GM21825 (cell line): Measurements from ENCODE around the gene BCL6B.
"Not testable (repeated sequence)": the region's sequence is repeated elsewhere in the genome, so short reads cannot be mapped to it uniquely, and the experiment has no call there.

ENCODE experiments used
- ATAC-seq: cut with Tn5 transposase; IDR thresholded peaks from one replicate; pipeline ENCODE4 v1.9.1; 2021; ENCODE audit warnings: mild to moderate bottlenecking, moderate library complexity; ENCODE audit not compliant: unreplicated experiment

Gene BCL6B

DNA sequence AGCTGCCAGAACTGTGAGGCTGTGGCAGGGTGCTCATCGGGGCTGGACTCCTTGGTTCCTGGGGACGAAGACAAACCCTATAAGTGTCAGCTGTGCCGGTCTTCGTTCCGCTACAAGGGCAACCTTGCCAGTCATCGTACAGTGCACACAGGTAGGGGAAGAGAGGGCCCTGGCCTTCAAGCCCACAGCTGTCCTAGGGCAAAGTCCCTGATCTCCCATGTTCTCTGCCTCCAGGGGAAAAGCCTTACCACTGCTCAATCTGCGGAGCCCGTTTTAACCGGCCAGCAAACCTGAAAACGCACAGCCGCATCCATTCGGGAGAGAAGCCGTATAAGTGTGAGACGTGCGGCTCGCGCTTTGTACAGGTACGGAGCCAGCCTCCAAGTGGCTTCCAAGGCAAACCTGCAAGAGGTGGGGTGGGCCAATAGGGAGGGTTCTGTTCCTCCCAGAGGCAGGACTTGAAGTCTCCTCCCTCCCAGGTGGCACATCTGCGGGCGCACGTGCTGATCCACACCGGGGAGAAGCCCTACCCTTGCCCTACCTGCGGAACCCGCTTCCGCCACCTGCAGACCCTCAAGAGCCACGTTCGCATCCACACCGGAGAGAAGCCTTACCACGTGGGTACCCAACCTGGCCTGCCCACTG lies 3.7 kb downstream of the BCL6B start:
- no peak for ATAC-seq

DNA sequence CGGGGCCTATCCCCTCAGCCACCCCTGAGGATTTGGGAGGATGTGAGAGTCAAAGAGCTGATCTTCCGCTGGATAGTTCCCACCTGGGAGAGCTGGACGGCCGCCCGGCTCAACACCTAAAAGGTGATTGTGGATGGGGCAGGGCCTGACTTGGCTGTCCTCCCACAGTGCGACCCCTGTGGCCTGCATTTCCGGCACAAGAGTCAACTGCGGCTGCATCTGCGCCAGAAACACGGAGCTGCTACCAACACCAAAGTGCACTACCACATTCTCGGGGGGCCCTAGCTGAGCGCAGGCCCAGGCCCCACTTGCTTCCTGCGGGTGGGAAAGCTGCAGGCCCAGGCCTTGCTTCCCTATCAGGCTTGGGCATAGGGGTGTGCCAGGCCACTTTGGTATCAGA lies 4.5 kb downstream of the BCL6B start:
- ATAC-seq = no peak

DNA sequence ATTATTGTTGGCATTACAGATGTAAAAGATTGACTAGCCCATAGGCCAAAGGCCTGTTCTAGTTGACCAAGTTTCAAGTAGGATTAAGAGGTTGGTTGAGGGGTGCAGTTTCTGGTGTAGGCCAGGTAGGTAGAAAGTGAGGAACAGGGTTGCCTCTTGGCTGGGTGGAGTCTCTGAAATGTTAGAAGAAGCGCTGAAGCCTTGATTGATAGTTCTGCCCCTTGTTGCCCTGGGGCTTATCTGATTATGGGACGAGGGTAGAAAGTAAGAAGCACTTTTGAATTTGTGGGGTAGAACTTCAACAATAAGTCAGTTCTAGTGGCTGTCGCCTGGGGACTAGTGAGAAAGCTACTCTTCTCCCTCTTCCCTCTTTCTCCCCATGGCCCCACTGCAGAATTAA lies 6.2 kb downstream of the BCL6B start:
- no peak for ATAC-seq

DNA sequence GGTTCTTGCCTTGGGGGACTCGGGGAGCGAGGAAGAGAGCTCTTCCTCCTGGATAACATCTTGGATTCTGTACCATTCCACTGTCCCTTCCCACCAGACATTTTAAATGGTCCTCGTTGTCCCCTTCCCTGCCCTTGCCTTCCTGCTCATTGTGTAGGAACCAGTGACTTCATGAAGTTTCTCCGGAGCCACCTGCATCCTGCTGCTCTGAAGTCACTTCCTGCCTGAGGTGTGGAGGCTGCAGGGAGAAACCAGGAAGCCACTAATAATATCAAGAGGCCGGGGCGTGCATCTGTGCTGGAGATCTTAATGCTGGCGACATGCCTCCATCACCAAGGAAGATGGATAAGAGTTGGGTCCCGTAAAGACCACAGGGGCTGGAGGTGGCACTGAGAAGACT lies 6.8 kb downstream of the BCL6B start:
- no peak for ATAC-seq

DNA sequence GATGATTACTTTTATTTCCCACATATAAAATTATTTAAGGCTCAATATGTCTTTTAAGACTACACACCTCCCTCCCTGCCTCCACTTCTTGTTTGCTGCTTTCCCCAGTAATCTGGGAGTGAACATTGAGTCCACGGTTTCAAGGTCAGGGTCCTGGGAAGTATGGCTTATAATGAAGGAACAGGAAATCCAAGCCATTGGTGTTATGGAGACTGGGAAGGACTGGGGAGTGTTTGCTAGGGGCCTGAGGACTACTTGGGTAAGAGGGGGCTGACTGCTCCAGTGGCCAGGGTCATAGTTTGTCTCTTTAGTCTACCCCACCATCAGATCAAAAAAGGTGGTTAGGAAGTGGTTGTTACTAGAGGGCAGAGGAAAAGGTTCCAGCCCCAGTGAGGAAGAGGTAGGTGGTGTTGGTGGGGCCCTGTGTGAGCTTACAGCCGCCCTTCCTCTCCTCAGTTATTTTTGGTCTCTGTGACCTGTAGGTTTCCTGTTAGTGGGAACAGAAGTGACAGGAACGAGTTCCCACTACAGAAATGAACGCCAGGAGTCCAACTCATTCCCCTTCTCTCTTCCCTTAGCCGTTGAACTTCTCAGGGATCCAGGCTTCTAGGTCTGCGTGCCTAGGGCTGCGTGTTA lies 12.2 kb downstream of the BCL6B start:
- peak; percentile 9 for ATAC-seq

- peak; percentile 92 for ATAC-seq
Measured at GRCh38 chr17:7035591-7036368, 12.9 kb downstream of the BCL6B start, which contains the start of gene SLC16A13. SLC16A13 (plus strand) TSS chr17:7036015; CDS start chr17:7036383, 368 bp downstream.

GRCh38 chr17:7038025-7038862 lies 15.4 kb downstream of the BCL6B start:
- no peak for ATAC-seq

DNA sequence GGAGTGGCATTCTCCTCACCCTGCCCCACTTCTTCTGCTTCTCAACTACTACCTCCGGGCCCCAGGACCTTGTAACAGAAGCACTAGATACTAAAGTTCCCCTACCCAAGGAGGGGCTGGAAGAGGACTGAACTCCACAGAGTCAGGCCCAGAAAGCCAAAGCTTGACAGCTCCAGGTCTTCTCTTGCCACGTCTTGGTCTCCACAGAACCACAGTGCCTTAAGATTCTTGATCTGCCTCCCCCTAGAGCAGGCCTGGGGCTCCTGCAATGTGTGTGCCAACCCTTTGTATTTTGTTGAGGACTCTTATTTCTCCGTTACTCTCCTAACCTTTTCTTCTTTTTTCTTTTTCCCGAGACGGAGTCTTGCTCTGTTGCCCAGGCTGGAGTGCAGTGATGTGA lies 17.0 kb downstream of the BCL6B start:
- ATAC-seq = no peak

DNA sequence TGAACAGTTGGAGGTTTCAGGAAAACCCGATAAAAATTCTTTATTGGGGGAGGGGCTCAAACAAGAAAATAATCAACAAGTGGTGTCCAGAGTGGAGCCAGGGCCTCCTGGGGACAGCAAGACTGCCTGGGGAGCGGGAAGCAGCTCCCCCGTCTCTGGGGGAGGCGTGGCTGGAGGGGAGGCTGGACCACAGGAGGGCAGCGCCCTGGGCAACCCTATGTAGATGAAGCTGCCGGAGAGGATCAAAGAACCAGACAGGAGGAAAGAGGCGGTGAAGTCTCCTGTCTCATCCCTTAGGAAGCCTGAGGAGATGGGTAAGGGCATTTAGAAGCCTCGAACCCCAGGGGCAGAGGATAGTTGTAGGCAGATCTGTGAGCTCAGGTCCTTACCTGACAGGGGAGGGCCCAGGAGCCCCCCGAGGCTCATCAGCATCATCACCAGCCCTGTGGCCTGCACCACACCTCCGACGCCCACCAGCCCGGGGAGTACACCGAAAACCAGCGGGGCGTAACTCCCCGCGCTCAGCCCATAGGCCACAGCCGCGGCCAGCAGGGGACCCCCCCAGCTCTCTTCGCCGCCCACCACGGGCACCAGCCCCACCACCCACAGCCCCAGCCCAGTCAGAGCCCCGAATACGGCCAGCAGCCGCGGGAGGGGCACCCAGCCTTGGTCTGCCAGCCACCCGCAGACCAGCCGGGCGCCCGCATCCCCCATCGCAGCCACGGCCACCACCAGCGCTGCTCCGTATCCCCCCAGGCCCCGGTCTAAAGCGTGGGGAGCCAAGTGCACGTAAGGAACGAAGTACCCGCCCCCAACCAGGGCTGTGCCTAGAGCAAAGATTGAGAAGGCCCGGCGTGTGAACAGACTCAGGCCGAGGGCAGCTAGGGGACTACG lies 19.0 kb downstream of the BCL6B start:
- ATAC-seq = no peak

DNA sequence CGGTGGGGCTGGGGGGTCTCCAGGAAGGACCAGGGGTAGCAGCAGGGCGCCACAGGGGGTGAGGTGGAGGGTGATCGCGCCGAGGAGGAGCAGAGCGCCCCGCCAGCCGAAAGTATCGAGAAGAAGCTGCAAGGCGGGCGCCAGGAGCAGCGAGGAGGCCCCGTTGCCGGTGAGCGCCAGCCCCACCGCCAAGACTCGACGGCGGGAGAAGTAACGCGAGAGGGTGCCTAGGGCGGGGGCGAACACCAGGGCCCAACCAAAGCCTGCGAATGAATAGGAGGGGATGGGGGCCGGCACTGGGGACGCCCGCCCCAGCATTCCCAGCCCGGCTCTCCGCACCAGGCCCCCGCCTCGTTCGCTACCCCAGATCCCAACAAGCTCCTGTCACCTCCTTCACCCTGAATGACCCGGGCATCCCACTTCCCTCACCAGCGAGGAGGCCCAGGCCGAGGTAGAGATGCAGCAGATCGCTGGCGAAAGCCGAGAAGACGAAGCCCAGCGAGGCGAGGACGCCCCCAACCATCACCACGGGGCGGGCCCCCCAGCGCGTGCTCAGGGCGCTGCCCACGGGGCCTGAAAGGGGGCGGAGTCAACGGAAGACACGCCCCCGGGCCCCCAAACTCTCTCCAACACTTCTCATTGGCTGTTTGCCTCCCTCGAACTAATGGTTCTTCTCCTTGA lies 19.8 kb downstream of the BCL6B start:
- no peak for ATAC-seq

- ATAC-seq = no peak
Measured at GRCh38 chr17:7043182-7043496, 20.3 kb downstream of the BCL6B start.

- ATAC-seq = no peak
Measured at GRCh38 chr17:7043497-7044198, 20.8 kb downstream of the BCL6B start, which contains the start of gene SLC16A11. SLC16A11 (minus strand) TSS chr17:7044092; CDS start chr17:7043513, 579 bp downstream.

GRCh38 chr17:7045492-7046126 lies 22.8 kb downstream of the BCL6B start:
- ATAC-seq = no peak

- no peak for ATAC-seq
Measured at GRCh38 chr17:7046127-7046724, 23.4 kb downstream of the BCL6B start.

GRCh38 chr17:7046725-7047397 lies 24.0 kb downstream of the BCL6B start:
- ATAC-seq = not testable (repeated sequence)

DNA sequence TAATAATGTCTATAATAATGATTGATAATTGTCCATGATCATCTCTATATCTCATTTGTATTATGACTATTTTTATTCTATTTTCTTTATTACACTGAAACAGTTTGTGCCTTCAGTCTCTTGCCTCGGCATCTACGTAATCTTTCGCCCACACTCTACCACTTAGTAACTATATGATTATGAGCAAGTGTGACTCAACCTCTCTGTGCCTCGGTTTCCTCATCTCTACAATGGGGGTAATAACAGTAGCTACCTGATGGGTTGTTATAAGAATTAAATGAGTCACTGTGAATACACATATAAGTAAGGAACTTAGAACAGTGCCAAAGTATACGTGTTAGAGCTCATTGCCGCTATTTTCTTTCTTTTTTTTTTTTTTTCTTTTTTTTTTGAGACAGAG lies 24.7 kb downstream of the BCL6B start:
- no peak for ATAC-seq

GRCh38 chr17:7048968-7049367 lies 26.1 kb downstream of the BCL6B start:
- no peak for ATAC-seq
